Fibroblast of skin of right quadriceps (primary cell): ENCODE measurements around the gene RHD.
"Not testable (repeated sequence)": the region's sequence is repeated elsewhere in the genome, so short reads cannot be mapped to it uniquely, and the experiment has no call there.

Experiments
- DNase-seq: peaks from one replicate; pipeline ENCODE4 v3.0.0-alpha.2; 2013

RHD gene

GRCh38 chr1:25309486-25309885 lies 37.2 kb downstream of the RHD start:
- DNase-seq: peak; percentile 64

DNA sequence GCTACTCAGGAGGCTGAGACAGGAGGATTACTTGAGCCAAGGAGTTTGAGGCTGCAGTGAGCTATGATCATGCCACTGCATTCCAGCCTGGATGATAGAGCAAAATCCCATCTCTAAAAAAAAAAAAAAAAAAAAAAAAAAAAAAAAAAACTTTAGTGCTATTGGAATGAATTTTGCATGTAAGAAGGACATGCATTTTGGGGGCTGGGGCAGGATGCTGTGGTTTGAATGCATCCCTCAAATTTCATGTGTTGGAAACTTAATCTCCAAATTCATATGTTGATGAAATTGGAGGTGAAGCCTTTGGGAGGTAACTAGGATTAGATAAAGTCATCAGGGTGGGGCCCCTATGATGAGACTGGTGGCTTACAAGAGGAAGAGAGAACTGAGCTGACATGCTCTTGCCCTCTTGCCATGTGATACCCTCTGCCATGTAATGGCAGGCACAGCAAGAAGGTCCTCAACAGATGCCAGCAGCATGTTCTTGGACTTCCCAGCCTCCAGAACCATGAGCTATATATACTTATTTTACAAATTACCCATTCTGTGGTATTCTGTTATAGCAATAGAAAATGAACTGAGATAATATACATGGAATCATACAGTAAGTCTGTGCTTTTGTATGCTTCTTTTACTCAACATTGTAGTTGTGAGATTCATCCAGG lies 40.6 kb downstream of the RHD start:
- DNase-seq: not testable (repeated sequence)

DNA sequence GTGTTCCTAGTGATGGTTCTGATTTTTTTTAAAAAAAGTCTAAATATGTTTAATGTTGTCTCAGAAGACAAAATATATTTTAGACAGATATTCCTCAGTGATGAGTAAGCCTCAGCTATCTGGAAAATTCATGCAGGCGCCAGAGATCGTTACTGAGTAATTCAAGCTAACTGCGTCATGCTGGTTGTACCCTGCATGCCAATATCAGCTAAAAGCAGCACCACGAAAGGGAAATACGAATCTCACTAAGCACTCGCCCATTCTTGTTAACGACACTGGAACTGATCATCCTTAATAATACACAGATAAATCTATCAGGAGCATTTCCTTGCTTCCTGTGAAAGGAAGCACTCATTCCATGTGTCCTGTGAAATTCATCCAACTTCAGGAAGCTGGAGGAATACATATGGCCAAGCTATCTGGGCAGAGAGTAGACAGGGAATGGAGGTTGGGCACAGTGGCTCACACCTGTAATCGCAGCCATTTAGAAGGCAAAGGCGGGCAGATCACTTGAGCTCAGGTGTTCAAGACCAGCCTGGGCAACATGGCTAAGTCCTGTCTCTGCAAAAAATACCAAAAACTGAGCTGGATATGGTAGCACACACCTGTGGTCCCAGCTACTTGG lies 48.1 kb downstream of the RHD start:
- DNase-seq: peak; percentile 98

DNA sequence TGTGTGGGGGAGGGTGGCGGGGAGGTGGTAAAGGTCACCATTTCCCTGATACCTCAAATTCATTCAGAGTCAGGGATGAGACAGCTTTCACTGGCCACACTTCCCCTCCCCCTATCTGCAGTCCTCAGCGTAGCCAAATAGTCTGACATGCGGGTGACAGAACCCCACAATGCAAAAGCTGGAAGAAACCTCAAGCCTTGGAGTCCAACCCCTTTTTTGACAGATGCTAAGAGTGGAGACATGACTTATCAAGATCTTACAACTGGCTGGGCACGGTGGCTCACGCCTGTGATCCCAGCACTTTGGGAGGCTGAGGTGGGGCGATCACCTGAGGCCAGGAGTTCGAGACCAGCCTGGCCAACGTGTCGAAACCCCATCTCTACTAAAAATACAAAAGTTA lies 49.8 kb downstream of the RHD start:
- not testable (repeated sequence) for DNase-seq

DNA sequence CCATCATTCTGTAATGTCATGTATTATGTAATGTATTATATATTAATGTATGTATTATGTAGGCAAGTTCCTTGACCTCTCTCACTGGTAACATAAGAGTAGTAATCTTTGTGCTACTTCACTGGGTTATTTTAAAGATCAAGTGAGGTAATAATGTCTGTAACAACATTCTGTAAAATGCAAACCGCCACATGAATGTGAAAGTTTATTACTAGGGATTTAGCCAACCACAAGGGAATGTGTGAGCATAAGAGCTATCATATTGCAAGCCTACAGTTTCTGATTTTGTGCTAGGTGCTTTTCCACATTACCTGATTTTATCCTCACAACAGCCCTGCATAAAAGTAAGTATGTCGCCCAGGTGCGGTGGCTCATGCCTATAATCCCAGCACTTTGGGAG lies 52.1 kb downstream of the RHD start:
- not testable (repeated sequence) for DNase-seq

GRCh38 chr1:25327864-25328790 lies 55.8 kb downstream of the RHD start:
- DNase-seq: not testable (repeated sequence)

- DNase-seq: not testable (repeated sequence)
Observed at GRCh38 chr1:25328791-25329185, 56.5 kb downstream of the RHD start.

GRCh38 chr1:25329336-25329735 lies 57.0 kb downstream of the RHD start:
- not testable (repeated sequence) for DNase-seq

- DNase-seq: peak; percentile 86
Observed at GRCh38 chr1:25329950-25330349, 57.6 kb downstream of the RHD start.

GRCh38 chr1:25336922-25337354 lies 64.6 kb downstream of the RHD start:
- DNase-seq: not testable (repeated sequence)

DNA sequence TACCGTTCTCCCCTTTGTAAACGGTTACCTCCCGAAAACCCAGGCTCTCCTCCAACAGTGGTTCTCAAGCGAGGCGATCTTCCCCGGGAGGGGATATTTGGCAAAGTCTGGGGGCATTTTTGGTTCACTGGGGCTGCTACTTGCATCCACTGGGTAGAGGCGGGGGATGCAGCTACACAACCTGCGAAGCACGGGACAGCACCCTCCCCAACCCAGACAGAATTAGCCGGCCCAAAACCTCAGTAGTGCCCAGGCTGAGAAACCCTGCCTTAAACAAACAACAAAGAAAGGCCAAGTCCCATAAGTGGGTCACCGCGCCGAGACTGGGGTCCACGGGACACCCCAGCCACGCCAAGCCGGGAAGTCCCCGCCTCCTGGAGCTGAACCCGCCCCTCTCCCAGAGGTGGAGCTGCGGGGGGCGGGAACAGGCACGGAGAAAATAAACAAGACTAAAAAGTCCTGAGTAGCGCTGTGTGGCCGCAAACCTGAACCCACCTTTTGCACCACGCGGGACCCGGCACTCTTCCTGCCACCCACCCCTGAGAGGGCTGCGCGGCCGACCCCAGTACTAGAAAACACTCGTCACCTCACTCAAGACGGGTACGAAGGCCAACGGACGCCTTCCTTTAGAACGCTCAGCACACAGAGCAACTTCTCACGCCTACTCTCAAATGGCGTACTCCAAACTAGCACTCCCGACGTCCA lies 65.3 kb downstream of the RHD start:
- not testable (repeated sequence) for DNase-seq

DNA sequence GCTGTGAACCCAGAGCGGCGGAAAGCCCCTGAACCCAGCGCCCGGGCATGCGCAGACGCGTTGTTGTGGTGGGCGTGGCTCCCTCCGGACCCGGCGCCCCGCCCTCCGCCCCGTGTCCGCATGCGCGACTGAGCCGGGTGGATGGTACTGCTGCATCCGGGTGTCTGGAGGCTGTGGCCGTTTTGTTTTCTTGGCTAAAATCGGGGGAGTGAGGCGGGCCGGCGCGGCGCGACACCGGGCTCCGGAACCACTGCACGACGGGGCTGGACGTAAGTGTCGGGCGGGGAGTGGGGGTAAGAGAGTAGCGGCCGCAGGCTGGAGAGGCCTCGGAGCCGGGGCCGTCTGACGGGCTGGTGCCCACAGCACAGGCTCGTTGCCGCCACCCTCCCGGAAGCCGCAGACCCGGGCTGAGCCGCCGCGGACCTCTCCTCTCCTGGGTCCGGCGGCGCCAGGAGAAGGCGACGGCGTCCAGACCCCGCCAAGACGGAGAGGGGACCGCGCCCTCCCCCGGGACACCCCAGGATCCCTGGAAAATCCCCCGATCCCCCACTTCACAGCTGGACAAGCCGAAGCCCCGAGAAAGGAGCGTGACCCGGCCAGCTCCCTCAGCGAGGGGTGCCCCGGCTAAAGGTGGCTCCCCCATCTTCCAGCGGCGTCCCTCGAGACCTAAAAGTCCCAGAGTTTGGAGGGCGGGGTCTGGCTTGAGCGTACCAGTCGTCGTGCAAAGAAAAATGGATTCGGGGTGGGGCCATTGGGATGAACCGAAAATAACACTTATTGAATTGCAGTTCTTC lies 66.1 kb downstream of the RHD start, which contains the start of gene TMEM50A:
TMEM50A (plus strand) TSS at position 147 of the 794 bp plus-strand sequence. CDS start 2,153 bp downstream, outside the sequence.
- DNase-seq: peak; percentile 85

DNA sequence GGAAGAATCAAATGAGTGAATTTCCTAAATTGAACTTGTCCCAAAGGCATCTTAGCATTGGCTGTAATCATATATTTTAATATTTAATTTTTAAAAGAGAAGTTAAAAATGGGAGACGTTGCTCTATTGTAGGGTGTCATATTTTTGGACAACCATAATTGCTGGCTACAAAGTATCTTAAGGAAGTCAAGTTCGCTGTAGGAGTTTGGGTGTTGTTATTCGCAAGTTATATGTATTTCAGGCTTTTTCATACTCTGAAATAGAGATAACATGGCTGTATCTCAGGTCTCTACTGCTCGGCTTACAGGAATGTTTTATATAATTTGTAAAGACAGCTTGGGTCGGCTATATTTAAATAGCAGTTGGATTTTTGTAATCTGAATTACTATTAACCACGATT lies 66.7 kb downstream of the RHD start:
- DNase-seq: no peak

DNA sequence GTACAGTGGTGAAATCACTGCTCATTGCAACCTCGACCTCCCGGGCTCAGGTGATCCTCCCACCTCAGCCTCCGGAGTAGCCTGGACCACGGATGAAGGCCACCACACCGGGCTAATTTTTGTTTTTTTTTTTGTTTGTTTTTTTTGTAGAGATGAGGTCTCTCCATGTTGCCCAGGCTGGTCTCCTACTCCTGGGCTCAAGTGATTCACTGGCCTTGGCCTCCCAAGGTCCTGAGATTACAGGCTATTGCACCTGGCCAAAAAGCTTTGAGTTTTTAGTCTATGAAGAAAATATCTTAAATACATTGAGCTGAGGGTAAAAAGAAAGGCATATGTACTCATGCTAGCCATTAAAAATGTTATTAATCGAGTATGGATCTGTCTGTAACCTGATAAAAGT lies 69.4 kb downstream of the RHD start:
- no peak for DNase-seq

- no peak for DNase-seq
Observed at GRCh38 chr1:25342846-25343245, 70.5 kb downstream of the RHD start.

DNA sequence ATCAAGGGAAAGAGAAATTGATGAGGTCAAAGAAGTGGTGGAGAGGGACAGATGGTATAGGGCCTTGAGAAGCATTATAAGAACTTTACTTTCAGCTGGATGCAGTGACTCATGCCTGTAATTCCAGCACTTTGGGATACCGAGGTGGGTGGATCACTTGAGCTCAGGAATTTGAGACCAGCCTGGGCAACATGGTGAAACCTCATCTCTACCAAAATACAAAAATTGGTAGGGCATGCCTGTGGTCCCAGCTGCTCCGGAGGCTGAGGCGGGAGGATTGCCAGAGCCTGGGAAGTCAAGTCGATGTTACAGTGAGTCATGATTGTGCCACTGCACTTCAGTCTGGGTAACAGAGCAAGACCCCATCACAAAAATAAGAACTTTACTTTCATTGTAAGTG lies 71.6 kb downstream of the RHD start:
- DNase-seq: peak; percentile 94

- DNase-seq: no peak
Observed at GRCh38 chr1:25347556-25347955, 75.2 kb downstream of the RHD start.

DNA sequence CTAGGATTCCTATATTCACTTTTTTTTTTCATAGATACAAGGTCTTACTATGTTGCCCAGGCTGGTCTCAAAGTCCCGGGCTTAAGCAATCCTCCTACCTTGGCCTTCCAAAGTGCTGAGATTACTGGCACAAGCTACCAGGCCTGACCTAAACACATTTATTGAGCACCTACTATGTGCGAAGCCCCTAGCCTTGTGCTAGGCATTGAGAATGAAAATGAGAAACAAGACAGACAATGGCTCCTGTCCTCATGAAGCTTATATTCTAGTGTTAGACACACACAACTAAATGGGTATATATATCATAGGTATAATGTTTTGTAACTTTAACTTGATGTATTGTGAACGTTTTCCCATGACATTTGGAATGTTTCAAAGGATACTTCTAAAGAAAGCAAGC lies 77.3 kb downstream of the RHD start:
- no peak for DNase-seq

DNA sequence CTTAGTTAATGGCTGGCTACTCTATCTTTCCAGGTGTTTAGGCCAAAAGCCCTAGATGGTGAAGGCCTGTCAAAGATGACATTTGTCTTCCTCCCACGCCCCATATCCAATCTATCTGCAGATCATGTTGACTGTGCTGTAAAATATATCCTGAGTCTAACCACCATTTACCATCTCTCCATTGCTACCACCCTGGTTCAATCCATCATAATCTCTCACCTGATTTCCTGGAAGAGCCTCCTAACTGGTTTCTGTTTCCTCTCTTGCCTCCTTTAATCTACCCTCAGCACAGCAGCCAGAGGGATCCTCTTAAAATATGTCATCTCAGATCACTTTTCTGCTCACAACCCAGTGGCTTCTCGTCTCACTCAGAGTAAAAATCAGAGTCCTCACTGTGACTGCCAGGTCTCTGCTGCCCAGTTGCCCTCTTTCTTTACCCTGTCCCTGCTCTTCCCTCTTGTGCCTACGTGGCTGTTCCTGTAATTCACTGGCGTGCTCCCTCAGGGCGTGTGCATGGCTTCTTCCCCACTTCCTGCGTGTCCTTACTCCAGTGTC lies 83.6 kb downstream of the RHD start:
- DNase-seq: no peak

DNA sequence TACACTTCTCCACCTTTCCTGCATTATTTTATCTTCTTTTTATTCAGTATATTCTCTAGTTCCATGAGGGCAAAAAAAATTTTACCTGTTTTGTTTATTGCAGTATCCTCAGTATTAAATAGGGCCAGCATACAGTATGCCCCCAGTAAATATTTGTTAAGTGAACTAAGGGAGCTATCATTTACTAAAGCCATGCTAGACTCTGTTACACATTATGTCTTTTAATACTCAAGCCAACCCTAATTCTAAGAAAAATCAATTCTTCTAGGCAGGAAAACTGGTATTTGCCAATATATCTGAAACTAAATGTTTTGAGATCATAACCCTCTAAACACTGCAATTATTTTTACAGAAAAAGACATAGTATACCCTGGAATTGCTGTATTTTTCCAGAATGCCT lies 84.1 kb downstream of the RHD start:
- no peak for DNase-seq

DNA sequence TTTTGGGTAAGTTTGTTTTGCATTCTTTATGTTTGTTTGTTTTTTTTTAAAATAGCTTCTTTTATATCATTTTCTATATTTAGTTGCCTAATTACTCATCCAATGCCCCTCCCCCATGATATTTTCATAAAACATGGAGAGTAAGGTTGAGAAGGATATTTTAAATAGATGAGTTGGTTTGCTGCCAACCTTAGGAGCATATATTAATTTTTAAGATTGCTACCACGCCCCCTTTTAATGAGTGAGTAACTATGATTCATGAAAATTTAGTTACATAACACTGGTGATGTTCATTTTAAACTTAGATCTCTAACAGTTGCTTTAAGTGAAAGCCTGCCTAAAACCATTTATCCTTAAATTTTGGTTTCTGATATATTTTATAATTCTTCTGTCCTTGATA lies 84.5 kb downstream of the RHD start:
- DNase-seq: peak; percentile 62
